ENCODE measurements around the gene GALNTL6.

Gene GALNTL6

GRCh38 chr4:172243551-172243950, 430.3 kb downstream of the GALNTL6 start:
- DNase-seq, result no peak

GRCh38 chr4:172245516-172245915, 432.3 kb downstream of the GALNTL6 start:
- no peak for DNase-seq

GRCh38 chr4:172253409-172253808, 440.2 kb downstream of the GALNTL6 start:
- DNase-seq, result no peak

GRCh38 chr4:172256820-172257219, 443.6 kb downstream of the GALNTL6 start:
- no peak for DNase-seq

- DNase-seq, result no peak
These were observed 457.2 kb downstream of the GALNTL6 start for GRCh38 chr4:172270397-172270796.

GRCh38 chr4:172287117-172287516, 473.9 kb downstream of the GALNTL6 start:
- DNase-seq, result no peak

GRCh38 chr4:172305698-172306097, 492.5 kb downstream of the GALNTL6 start:
- DNase-seq, result no peak

- DNase-seq, result no peak
These were observed 494.9 kb downstream of the GALNTL6 start for GRCh38 chr4:172308078-172308477.

GRCh38 chr4:172311682-172312081, 498.5 kb downstream of the GALNTL6 start:
- no peak for DNase-seq

GRCh38 chr4:172323288-172323687, 510.1 kb downstream of the GALNTL6 start:
- no peak for DNase-seq

- no peak for DNase-seq
These were observed 531.2 kb downstream of the GALNTL6 start for GRCh38 chr4:172344308-172344938.

- DNase-seq, result no peak
These were observed 535.2 kb downstream of the GALNTL6 start for GRCh38 chr4:172348426-172348825.

- no peak for DNase-seq
These were observed 539.2 kb downstream of the GALNTL6 start for GRCh38 chr4:172352356-172352755.

GRCh38 chr4:172356016-172356415, 542.8 kb downstream of the GALNTL6 start:
- DNase-seq, result no peak

GRCh38 chr4:172357006-172357540, 543.9 kb downstream of the GALNTL6 start:
- no peak for DNase-seq

- DNase-seq, result no peak
These were observed 549.4 kb downstream of the GALNTL6 start for GRCh38 chr4:172362569-172362968.

GRCh38 chr4:172369471-172369959, 556.3 kb downstream of the GALNTL6 start:
- DNase-seq, result no peak

- no peak for DNase-seq
These were observed 564.4 kb downstream of the GALNTL6 start for GRCh38 chr4:172377486-172378140.

GRCh38 chr4:172379834-172380233, 566.6 kb downstream of the GALNTL6 start:
- DNase-seq, result no peak

- DNase-seq, result no peak
These were observed 577.1 kb downstream of the GALNTL6 start for GRCh38 chr4:172390331-172390730.

GRCh38 chr4:172392741-172393140, 579.5 kb downstream of the GALNTL6 start:
- DNase-seq, result no peak

- no peak for DNase-seq
These were observed 580.0 kb downstream of the GALNTL6 start for GRCh38 chr4:172393220-172393619.

- no peak for DNase-seq
These were observed 591.5 kb downstream of the GALNTL6 start for GRCh38 chr4:172404676-172405075.

- no peak for DNase-seq
These were observed 597.2 kb downstream of the GALNTL6 start for GRCh38 chr4:172410363-172410762.
